GM12864 (cell line): ENCODE data around the gene SHISAL2A.

ENCODE experiments used
- DNase-seq: peaks from one replicate; pipeline ENCODE4 v3.0.0-alpha.2; 2011; ENCODE audit warnings: low read depth
- H3K4me3 ChIP-seq: 2 replicates; pipeline ENCODE4 v1.5.1; 2011; ENCODE audit warnings: mild to moderate bottlenecking, low read depth, low read length, control low read depth
- CTCF ChIP-seq: IDR thresholded peaks from 2 replicates; pipeline ENCODE4 v1.5.1; 2011; ENCODE audit warnings: low read depth, mild to moderate bottlenecking, moderate library complexity, low read length, control low read depth, inconsistent platforms; ENCODE audit errors: missing control alignments

SHISAL2A gene

DNA sequence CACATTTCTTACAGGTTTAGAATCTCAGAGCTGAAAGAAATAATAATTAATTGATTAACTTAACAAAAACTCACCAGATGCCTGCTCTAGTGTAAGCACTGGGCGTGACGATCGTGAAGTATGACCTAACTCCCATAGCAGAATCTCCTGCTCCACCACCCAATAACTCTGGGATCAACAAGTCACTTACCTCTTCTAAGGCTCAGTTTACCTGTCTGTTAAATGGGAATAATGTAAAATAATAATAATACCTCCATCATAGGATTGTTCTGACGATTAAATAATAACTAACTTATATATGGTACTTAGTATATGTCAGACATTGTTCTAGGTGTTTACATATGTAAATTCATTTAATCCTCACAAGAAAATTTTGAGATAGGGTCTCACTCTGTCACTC lies 40.5 kb downstream of the SHISAL2A start:
- no peak for DNase-seq
- H3K4me3 ChIP-seq, result no peak overlapping the region
- TF ChIP-seq CTCF, result no peak

GRCh38 chr1:52674497-52675384 lies 41.8 kb downstream of the SHISAL2A start:
- no peak overlapping the region for H3K4me3 ChIP-seq
- no peak for DNase-seq

DNA sequence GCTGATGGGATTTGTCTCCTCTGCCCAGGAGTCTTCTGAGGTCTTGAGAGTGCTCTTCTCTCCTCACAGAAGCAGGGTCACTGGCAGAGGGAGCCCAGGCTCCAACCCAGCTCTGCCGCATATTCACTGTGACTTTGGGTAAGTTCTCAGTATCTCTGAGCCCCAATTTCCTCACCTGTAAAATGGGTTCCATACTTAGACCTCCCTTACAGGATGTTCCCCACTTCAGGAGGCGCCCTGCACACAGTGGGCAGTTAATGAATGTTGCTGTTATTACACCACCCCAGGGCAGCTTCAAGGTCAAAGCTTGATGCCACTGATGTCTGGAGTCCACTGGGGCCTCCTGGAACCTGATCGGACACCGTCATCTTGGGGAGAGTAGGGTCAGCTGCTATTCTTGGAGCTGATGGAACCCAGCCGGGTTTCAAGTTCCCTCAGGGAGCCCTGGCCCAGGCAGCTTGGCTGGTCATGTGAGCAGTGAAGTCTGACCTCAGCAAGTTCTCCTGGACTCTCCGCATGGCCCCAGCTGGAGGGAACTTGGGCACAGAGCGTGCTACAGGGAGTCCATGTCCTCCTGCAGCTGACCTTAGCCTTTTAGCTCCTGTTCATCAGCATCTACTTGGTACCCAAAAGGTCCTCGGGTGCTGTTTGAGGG lies 43.4 kb downstream of the SHISAL2A start:
- no peak for TF ChIP-seq CTCF

More at GRCh38 chr1:52674497-52675384, 41.8 kb downstream of the SHISAL2A start:
- no peak for TF ChIP-seq CTCF

DNA sequence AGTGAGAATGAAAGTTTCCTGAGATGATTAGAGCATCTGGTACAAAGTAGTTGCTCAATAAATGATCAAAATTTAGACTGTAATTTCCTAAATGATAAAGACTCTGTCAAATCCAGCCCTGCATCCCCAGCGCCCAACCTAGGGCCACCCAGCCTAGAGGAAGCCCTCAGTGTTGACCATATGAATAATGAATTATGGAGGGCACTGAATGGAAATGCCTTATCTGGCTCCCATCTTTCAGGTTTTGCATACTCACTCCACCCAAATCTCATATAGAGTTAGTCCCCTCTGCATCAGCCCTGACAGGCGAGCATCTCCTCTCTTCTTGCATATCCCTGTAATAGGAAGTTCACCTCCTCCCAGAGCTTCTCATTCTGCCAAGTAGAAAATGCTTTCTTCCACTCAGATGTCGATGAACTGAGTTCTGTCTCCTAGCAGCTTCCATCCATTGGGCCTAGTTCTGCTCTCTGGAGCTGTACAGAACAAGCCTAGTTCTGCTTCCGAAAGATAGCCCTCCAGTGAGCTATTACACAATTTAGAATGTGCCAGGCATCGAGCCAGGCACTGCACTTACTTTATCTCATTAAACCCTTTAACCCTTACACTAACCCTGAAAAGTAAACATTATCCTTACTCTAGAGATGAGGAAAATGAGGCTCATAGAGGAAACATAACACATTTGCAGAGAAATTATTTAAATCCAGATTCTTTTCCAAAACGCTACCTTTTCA lies 44.3 kb downstream of the SHISAL2A start:
- no peak overlapping the region for H3K4me3 ChIP-seq
- TF ChIP-seq CTCF, result no peak
- DNase-seq, result no peak

More for the DNA sequence above, 43.4 kb downstream of the SHISAL2A start:
- H3K4me3 ChIP-seq, result no peak overlapping the region
- DNase-seq, result no peak

DNA sequence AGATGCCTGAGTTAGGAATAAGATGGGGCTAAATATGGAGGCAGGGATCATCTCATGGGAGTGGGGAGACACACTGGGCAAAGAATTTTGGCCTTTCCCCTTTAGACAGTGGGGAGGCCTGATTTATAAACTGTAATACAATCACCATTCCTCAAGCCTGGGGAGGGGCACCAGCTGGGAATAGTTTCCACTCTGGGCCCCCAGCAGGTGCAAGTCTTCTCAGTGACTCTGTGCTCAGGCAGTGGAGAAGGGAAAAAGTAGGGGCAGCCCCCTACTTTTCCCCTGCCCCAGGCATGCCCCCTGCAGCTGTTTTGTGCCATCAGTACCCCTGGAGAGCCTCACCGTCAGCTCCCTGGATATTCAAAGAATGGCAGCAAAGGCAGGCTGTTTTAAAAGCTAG lies 46.1 kb downstream of the SHISAL2A start:
- TF ChIP-seq CTCF, result no peak
- DNase-seq, result no peak

GRCh38 chr1:52679498-52679897 lies 46.5 kb downstream of the SHISAL2A start:
- H3K4me3 ChIP-seq, result no peak overlapping the region
- no peak for TF ChIP-seq CTCF
- no peak for DNase-seq

More for the DNA sequence above, 46.1 kb downstream of the SHISAL2A start:
- H3K4me3 ChIP-seq, result no peak overlapping the region
